T-helper 2 cell (primary cell): ENCODE measurements around the gene SLC7A4.
"Not testable (repeated sequence)": the region's sequence is repeated elsewhere in the genome, so short reads cannot be mapped to it uniquely, and the experiment has no call there.

Experiments
- DNase-seq, 5 experiments: peaks; one replicate each; pipeline versions ENCODE4 v3.0.0 to v3.0.0-alpha.2; 2012 to 2022

SLC7A4 gene

DNA sequence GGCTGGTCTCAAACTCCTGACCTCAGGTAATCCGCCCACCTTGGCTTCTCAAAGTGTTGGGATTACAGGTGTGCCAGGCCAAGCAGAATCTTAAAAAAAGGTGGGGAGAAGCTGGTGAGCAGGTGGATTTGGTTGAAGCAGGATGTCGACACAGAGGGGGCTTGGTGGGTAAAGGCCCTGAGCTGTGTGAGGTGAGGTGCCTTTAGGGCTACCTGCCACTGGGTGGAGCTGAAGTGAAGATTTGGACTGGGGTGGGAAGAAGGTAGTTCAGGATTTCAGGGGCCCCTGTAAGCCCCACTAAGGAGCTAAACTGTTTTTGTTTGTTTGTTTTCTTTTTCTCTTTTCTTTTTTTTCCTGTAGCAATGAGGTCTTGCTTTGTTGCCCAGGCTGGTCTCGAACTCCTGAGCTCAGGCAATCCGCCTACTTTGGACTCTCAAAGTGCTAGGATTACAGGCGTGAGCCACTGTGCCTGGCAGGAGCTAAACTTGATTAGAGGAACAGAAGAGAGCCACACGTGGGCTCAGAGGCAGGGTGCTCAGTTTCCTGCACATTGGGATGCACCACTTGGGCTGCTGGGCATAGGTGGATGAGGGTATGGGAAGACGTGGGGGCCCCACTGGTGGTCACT lies 11.4 kb downstream of the SLC7A4 start:
- DNase-seq = peak in 1 of 5 experiments; percentile 16

DNA sequence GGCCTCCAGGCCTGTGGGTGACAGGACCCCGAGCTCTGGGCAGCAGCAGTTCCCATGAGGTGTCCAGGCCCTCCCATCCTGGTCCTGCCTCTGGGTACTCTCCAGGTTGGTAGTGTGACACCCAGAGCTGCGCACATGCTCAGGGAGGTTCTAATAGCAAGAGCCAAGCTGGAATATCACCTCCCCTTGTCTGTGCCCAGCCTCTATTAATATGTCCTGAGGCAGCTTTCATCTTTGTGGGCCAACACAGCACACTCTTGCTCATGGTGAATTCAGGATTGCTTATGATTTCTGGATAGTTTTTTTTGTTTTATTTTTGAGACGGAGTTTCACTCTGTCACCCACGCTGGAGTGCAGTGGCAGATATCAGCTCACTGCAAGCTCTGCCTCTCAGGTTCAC lies 14.0 kb downstream of the SLC7A4 start:
- no peak for DNase-seq

DNA sequence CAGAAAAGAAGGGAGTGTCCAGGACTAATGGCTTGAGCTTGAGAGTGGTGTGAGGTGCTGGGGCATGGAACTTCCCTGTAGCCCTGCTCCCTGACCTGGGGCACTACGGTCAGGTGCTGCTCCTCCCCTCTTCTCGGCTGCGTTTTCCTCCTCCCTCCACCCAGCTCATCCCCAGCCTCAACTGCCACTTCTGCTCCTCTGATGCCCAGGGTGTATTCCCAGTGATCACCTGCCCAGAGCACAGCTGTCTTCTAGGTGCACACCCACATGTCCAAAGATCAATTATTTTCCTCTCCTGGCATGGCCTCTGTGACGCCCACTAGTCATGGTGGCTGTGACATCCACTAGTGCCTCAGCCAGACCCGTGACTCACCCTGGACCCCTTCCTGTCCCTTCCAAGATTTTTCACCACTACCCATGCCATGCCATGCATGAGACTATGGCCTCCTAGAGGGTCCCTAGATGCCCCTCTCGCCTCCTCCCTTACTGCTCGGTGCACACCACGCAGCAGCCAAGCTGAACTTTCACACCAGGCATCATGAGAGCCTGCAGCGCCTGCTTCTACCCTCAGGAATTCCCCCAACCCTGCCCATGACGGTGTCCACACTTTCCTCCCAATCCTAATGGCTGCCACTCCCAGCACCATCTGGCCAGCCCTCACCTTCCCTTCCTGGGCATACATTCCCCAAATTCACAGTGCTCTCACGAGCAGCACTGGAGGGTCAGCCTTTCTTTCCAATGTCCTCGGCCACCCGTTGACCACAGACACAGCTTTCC lies 15.5 kb downstream of the SLC7A4 start:
- no peak for DNase-seq

DNA sequence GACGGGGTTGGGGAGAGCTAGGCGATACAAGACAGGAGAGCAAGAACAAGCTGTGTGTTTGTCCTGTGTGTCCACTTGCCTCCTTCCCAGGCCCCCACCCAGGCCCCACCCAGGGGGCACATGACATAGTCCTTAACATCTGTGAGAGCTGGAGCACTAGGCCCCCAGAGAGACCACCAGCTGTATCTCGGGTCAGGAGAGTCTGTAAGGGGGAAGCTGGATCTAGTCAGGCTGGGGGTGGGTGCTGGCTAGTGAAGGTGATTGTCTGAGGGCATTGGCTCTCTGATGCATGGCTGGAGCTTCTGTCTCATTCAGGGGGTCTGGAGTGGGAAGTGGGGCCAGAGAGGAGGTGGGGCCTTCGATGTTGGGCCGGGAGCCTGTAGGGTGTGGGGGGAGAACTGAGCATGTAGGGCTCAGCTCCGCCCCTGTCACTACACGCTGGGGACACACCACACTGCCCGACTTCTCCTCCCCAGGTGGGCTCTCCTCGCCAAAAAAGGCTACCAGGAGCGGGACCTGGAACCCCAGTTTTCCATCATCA lies 16.8 kb downstream of the SLC7A4 start:
- no peak for DNase-seq

DNA sequence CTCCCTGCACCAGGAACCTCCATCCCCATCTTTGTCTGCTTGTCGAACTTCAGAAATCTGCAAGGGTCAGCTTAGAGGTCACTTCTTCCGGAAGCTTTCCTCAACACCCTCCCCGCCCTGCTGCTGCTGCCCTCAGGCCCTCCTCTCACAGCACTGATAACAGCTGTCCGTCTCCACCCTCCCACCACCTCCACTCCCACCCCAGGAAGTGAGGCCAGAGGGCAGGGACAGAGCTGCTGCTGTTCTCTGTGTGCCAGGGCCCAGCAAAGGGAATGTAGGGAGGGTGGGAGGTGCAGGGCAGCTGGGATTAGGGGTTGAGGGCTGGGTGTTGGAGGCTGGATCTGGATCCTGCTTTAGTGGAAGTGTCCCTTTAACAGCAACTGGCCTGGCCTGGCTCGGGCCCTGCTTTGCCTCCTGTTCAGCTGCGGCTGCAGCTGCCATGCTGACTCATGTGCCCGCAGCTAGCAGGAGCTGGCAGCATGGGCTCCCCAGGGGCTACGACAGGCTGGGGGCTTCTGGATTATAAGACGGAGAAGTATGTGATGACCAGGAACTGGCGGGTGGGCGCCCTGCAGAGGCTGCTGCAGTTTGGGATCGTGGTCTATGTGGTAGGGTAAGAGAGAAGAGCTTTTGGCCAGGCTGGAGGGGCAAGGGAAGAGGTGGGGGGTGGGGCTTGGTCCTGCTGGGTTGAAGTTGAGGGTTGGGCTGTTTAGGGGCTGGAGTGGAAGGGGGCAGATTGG lies 17.5 kb downstream of the SLC7A4 start, which contains the start of gene P2RX6:
P2RX6 (plus strand) TSS at position 440 of the 740 bp plus-strand sequence; CDS start at position 450, 10 bp downstream.
- DNase-seq = no peak

DNA sequence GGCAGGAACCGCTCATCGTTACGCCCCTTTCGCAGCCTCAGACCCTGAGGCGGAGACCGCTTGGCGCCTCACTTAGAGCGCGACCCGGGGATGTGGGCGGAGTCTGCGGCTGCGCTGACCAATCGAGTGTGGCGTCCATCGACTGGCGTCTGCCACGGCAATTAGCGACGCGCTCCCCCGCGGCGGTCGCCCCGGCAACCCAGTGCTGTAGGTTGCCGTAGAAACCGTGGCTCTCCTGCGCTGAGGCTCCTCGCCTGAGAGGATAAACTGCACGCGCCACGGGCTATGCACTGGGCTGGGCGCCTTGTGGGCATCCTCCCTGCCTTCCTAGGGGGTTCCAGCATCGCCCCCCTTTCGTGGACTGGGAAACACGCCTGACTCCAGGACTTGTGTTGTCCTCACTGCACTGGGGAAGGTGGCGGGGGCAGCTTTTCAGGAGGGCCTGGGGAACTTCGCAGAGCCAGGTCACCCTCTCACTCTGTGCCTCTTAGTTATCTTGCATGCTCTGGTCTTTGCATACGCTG lies 18.1 kb downstream of the SLC7A4 start:
- DNase-seq = peak; percentile 54 to 90 (median 75)

DNA sequence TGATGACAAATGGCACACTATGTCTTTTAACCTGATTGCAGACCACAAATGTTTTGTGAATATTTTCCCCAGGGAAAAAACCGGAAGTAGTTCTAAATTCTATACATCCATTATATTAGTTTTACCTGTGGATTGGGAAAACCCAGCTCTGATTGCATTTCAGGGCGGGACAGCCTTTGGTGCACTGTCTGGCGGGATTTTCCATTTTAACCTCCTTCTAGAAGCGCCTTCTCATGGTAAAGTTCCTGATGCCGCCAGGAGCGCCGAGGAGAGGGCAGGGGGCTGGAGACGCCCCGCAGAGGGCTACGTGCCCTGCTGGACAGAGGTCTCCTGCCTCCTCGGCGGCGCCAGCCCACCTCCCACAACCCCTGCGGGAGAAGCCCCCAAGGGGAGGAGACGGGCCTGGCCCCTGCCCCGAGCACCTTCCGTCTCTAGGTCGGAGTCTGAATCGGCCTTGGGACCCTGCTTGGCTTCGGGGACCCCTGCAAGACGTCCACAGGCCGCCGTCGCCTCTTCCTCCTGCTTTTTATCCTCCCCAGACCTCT lies 18.6 kb downstream of the SLC7A4 start:
- DNase-seq = no peak

DNA sequence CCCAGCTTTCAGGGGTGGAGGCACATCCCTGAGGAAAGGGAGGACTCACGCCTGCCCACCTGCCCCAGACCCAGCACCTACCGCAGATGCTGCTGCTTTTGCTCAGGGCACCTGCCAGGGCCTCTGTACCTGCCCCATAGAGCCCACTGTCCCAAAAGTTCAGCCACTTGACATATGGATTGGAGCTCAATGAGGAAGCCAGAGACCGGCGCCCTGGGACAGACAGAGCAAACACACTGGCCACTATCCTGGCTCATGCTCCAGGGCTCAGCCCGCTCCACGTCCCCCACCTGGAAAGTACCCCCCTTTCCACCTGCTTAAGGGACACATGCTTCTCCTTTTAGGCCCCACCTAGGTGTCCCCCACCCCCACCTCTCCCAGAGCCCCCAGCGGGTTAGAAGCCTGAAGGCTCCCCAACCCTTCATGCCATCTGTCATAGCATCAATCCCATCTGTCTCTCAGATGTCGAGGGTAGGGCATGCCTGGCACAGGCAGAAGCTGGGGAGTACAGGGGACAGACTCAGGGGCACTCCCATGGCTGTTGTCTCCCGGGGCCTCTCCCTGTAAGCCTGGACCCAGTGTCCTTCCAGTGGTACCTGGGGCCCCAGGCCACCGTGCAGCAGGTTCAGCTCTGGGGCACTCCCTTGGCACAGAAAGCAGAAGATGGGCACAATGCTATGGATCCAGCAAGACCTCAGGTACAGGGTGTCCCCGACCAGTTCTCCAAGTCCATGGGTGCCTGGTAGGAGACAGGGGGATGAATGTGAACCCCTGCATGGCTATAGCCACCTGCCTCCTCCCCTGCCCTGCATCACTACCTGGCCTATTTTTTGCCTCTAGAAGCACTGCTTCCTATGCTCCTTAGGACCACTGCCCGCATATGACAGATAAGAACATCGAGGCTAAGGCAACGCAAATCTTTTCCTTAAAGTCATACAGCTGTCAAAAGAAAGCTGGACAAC lies 19.6 kb downstream of the SLC7A4 start:
- no peak for DNase-seq

DNA sequence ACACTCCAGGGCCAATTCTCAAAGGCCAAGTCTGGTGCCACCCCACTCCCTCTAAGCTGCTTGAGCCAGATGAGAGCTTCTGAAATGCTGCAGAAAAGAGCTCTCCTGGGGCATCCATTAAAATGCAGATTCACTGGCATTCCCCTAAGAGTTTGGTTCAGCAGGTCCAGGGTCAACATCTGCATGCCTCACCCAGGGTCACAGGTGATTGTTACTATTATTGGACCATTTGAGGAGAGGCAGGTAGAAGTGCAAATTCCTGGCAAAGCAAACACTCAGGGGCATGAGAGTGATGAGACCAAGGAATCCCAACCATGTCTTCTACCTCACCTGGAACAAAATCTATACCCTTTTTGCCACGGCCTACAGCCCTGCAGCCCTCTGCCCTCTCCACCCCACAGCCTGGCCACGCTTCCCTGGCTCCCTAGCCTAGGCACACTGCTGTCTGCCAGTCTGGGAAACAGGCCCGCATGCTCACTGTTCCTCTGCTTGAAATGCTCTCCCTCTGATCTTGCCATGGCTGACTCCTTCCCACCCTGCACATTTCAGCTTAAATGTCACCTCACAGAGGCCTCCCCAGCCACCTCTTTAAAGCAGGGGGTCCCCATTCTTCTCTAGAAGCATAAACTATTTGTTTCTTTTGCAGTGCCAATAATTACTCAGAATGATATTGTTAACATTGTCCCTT lies 21.8 kb downstream of the SLC7A4 start:
- no peak for DNase-seq

DNA sequence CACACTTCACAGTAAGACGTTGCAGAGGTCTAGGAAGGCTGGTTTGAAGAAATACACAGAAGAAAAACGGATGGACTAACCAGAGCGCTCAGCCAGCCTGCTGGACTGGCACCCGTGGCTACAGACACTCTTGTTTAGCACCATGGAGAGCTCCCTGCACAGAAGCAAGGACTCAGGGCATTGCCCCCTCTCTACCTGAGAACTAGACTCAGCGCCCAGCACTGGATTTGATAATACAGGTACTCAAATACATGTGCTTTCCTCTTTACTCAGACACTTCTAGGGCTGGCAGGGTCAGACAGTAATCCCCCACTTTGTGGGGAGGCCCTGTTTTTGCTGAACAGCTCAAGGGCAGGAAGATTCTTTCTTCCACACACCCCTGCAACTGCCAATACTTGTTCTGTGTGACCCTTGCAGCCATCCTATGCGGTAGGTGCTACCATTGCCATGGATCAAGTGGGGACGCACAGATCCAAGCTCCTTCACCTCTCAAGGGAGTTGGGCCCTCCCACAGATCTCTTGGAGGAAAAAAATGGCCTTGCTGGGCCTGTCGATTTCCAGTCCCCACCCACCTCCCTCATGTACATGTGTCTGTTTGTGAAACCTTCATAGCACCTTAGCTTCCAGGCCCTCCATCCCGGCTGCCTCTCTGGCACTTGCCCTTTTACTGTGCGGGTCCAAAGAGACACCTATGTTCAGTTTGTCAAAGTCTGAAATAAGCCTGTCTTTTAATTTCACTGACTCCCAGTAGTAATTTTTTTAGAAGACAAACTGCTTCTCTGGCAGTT lies 22.5 kb downstream of the SLC7A4 start:
- DNase-seq = peak in 1 of 5 experiments; percentile 50

DNA sequence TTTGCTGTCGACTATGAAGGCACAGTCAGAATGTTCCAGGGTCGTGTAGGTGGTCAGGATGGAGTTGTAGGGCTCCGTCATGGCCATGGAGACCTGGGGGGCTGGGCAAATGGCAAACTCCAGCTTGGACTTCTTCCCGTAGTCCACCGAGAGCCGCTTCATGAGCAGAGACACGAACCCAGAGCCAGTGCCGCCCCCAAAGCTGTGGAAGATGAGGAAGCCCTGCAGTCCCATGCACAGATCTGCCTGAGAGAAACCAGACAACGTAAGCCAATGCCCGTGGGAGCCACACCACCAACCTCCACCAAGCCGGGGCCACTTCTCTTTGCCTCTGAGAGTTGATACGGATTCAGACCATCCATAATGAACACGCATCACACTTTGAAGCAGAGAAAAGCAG lies 23.2 kb downstream of the SLC7A4 start:
- DNase-seq = not testable (repeated sequence)

DNA sequence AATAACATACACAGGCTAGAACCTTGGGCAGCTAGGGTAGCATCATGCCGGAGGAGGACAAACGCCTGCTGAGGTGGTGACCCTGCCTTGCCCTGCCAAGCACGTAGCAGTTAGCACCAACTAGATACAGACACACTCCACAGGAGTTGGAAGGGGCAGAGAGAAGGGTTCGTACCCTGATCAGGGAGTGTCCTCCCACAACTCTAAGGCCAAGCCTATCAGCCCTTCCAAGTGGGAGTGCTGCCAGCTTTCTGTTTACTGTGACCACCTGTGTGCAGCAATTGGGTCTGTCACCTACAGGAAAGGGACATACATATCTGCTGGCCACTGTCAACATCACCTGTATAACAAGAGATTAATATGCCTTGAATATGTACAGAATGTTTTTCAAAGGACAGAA lies 28.6 kb downstream of the SLC7A4 start:
- no peak for DNase-seq

DNA sequence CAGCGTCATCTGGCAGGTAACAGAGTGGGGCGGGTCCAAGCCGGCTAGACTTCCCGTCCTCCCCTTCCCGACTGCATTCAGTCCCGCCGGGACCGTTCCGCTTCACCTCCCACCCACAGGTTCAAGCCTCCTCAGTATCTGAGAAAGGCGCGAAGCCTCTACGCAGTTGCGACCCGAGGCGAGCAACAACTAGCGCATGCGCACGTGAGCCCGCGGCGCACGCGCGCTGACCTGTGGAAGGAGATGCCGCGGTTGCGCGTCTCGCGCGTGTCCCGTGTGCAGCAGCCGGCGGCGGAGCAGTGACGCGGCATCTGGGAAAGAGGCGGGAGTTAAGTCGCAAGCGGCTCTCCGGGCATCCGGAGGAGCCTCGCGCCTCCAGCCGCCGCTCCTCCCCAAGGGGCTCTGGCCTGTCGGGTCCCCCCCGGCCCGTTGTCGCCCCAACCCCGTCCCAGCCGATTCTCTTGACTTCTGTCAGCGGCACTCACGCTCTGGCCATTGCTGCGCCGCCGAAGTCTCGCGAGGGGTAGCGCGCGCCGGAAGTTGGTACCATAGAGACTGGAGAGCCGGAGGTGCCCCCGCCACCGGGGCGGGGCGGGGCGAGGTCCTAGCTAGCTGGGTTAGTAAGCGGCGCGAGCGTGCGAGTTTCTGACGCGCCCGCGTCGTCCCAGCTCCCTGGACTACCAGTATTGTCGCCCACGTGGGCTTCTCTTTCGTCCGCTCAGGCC lies 30.6 kb downstream of the SLC7A4 start, which contains the start of gene THAP7:
THAP7 (minus strand) TSS at position 518 of the 725 bp plus-strand sequence; CDS start at position 311, 207 bp downstream.
- DNase-seq = peak; percentile 92 to 98 (median 96)

DNA sequence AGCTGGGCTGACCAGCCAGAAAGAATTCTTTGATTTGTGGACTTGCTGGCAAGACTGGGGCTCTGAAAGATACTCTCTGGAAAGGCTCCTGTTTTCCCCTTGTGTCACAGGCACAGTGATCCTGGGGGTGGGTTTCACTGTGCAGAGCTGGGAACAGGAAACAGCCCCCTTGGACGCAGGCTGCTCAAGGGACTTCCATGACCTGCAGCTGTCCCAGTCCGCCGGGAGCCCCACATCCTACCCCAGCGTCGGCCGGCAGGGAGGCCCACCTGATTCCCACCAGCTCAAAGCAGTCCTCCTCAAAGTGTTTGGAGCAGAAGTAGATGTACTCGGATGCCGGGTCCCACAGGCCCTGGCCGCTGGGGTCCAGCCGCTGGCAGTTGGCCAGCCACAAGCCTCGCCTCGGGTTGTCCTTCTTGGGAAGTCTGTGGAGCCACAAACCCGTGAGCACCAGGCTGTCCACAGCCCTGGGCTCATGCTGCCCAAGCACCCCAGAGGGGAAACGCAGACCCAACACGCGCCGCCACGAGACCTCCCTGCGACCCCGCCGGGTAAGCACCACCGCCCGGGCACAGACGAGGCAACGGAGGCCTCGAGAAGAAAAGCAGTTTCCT lies 31.3 kb downstream of the SLC7A4 start:
- DNase-seq = peak in 1 of 5 experiments; percentile 11

DNA sequence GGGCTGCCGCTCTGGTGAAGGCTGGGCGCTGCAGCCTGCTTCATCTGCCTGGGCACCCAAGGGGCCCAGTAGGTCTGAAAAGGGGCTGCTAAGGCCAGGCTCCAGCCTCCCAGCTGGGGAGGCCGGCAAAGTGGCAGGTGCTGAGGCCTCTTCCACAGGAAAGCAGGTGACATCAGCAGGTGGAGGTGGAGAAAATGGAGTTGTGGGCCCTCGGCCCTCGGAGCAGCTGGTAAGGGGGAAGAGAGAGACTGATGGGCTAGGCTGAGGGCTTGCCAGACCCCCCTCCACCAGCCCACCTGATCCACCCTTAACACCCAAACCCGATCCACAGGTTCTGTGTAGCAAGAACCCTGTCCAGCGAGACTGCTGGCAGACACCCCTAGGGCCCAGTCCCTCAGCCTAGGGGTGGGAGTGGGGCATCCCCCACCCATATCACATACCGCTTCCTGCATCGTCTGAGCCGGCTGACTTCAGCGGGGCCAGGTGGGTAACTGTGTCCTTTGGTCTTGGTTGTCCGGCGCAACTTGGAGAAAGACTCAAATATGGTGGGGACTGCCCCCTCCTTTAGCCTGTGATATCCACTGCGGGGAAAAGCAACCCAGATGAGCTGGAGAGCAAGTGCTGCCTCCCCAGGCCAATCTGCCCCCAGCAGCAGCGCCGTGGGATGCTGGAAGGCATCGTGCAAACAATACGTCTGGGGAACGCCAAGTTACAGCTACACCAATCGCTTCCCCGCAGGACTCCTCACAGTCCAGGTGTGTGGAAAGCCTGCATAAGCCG lies 32.0 kb downstream of the SLC7A4 start:
- peak in 1 of 5 experiments; percentile 21 for DNase-seq

DNA sequence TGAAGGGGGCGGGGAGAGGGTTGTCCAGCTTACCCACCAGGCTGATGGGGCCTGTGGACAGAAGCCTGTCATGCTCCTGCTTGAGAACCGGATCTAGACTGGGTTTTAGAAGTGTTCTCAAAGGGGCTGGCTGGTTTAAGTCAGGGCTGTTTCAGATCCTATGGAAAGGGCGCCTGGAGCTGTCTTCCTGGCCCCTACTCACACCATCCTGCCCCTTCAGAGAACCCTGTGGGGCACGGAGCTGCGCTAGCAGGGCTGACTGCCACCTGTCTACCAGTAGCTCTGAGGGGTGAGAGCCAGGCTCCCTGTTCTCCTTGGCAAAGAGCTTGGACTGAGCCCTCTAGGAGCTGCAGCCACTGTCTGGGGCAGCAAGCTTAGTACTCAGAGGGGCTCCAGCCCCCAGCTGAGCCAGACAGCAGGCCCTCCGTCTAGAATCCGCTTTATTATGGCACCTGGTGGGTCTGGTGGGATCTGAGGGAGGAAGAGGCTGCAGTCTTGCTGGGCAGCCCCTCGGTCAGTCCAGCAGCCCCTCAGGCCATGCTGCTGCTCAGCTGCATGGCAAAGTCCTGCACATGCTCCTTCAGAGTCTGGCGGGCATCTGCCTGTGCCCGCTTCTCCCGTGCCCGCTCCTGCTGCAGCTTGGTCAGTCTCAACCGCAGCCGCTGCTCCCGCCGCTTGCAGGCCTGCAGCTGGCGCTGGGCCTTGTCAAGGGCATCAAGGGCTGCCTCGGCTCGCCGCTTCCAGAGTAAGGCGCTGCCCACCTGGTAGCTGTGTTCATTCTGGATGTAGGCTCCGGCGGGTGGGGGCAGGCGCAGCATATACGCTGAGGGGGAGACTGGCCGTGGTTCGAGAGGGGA lies 32.8 kb downstream of the SLC7A4 start:
- no peak for DNase-seq
